GM21360 (cell line): ENCODE results near the gene PRAME.
"Not testable (repeated sequence)": the region's sequence is repeated elsewhere in the genome, so short reads cannot be mapped to it uniquely, and the experiment has no call there.

ENCODE experiments used
- ATAC-seq: cut with Tn5 transposase; IDR thresholded peaks from one replicate; pipeline ENCODE4 v1.9.1; 2021; ENCODE audit warnings: mild to moderate bottlenecking, moderate library complexity; ENCODE audit not compliant: unreplicated experiment

The PRAME gene

DNA sequence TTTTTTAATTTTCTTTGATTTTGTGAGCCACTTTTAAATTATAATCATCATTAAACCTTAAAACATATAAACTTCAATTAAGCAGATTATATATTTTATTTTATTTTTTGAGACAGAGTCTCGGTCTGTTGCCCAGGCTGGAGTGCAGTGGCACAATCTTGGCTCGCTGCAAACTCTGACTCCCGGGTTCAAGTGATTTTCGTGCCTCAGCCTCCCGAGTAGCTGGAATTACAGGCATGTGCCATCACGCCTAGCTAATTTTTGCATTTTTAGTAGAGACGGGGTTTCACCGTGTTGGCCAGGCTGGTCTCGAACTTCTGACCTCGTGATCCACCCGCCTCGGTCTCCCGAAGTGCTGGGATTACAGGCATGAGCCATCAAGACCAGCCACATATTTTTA is 22.5 kb upstream of the PRAME start:
- not testable (repeated sequence) for ATAC-seq

GRCh38 chr22:22579869-22580604 is 21.0 kb upstream of the PRAME start:
- no peak for ATAC-seq

DNA sequence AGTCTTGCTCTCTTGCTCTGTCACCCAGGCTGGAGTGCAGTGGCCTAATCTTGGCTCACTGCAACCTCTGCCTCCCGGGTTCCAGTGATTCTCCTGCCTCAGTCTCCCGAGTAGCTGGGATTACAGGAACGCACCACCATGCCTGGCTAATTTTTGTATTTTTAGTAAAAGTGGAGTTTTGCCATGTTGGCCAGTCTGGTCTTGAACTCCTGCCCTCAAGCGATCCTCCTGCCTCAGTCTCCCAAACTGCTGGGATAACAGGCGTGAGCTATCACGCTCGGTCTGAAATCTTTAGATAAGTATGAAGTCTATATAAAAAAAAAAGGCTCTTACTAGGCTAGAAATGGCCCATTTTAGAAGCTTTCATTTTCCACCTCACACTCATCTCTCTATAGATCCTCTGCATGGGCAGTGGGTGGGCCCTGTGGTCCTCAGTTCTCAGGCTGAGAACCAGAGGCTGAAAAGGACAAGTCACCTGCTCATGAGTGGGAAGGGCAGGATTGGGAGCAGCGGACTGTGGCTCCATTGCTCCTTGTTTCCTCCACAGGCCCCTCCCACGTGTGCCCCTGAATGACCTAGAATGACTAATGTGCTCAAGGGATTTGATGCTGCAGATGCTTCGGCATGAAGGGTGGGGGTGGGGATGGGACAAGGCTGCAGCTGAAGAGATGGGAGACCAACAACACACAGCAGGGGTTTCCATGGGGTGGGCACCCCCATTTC is 19.8 kb upstream of the PRAME start:
- no peak for ATAC-seq

- no peak for ATAC-seq
Measured at GRCh38 chr22:22576989-22577427, 17.9 kb upstream of the PRAME start.

DNA sequence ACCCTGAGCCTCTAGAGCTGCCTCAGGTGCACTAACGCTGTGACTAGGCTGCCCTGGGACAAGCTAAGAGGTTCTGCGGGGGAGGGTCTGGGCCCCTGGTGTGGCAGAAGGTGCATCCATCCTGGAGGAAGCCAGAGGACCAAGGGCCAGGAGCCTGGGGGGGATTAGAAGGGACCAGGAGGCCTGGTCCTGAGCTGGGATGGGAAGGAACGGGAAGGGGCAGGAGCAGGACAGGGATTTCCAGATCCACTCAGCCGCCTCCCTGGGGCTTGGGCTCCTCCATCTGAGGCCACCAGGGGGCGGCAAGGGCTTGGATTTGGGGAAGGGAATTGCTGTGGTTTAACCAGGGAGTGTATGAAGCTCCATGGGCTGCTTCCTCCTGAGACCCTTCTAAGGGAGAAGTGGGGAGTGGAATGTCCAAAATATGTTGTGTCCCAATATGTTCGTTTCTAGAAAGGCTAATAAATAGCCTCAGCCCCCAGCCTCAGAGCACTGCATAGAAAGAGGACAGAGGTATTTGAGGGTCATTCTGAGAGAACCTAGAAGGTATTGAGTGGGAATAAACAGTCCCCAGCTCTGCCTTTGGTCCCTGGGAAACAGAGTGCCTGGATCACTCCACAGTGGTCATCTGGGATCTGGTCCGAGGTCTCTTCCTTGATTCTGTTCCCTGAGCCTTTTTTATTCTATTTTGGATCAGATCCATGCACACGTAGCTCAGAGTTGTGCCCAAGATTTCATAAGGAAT is 17.4 kb upstream of the PRAME start:
- ATAC-seq, result no peak

DNA sequence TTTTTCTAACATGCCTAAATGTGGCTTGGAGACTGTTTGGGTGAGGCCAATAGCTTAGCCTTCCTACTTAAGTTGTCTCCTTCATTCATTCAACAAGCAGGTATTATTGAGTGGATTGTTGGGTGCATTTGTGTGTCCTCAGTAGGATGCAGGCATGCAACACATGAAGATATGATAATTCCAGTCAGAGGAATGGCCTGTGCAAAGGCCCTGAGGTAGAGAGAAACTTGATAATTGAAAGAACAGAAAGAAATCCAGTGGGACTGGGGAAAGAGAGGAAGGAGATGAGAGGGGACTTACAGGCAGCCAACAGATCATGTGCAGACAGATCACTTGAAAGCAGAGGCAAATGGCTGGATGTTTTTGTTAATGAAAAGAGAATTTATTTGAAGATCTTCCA is 15.3 kb upstream of the PRAME start:
- ATAC-seq, result no peak

DNA sequence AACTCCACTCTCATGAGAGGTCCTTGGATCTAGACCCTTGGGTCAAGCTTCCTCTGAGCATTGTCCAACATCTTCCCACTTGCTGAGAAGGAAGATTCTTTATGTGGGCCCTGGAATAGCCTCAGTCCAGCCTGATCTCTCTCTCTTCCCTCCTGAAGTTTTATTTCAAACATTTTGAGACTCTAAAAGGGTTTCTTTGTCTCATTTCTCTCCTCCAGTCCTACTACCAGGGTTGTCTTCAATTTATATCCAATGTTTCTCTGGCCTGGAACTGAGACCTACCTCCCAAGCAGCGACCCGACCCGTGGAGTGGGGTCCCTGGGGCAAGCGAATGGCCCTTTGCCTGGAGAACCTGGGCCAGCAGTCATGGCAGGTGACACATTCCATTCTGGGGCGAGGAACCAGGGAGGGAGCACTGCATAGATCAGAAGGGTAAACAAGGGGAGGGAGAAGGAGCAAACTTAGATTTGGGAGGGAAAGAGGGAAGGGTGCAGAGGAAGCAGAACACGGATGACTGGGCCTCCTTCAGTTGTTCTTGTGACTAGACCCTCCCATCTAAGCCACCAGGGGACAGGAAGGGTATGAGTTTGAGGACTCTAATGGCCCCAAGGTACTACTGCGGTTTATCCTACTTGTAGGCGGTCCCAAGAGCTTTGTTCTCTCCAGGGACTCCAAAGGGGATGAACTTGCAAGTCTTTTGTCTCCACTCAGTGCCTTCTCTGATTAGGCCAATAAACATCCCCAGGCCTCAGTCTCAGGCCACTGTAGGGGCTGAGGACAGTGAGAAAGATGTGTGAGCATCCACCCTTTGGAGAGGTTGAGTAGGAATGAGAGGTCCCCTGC is 14.2 kb upstream of the PRAME start:
- ATAC-seq, result no peak

DNA sequence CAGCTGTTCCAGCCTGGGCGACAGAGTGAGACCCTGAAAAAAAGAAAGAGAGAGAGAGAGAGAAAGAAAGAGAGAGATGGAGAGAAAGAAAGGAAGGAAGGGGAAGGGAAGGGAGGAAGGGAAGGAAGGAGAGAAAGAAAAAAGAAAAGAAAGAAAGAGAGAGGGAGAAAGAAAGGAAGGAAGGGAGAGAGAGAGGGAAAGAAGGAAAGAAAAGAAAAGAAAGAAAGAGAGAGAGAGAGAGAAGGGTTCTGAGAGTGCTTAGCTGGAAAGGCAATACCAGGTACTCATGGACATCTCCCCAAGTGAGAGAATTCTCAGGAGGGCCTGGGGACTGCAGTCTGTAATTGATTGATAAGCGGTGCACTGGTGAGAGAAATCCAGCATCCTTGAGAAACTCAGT is 12.8 kb upstream of the PRAME start:
- ATAC-seq, result no peak

DNA sequence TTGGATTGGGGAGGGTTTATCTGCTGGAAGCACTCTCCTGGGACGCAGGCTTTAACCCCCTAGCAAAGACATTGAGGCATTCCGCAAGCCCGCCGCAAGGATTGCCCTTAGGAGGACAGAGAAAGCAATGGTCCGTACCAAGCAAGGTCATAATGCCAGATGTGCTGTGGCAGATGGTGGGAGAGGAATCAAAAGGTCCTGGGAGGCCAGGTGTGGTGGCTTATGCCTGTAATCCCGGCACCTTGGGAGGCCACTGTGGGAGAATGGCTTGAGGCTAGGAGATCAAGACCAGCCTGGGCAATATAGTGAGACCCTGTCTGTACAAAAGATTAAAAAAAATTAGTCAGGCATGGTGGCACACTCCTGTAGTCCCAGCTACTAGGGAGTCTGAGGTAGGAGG is 12.4 kb upstream of the PRAME start:
- no peak for ATAC-seq

- ATAC-seq, result no peak
Measured at GRCh38 chr22:22569218-22569617, 10.2 kb upstream of the PRAME start.

DNA sequence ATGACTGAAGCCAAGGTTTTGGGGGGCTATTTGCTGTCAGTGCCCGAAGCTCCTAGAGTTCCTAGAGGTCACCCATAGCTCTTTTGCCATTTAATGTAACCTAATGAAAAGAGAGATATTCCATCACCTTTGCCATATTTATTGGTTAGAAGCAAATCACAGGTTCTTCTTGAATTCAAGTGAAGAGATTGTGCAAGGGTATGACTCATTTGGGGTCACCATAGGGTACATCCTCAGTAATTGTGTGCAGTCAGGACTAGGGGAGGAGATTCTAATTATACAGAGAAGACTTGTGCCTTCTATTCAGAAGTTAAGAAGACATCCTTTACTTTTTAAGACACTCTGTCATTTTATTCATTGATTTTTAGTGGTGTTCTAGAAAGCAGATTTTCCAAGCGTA is 6.9 kb upstream of the PRAME start:
- no peak for ATAC-seq

DNA sequence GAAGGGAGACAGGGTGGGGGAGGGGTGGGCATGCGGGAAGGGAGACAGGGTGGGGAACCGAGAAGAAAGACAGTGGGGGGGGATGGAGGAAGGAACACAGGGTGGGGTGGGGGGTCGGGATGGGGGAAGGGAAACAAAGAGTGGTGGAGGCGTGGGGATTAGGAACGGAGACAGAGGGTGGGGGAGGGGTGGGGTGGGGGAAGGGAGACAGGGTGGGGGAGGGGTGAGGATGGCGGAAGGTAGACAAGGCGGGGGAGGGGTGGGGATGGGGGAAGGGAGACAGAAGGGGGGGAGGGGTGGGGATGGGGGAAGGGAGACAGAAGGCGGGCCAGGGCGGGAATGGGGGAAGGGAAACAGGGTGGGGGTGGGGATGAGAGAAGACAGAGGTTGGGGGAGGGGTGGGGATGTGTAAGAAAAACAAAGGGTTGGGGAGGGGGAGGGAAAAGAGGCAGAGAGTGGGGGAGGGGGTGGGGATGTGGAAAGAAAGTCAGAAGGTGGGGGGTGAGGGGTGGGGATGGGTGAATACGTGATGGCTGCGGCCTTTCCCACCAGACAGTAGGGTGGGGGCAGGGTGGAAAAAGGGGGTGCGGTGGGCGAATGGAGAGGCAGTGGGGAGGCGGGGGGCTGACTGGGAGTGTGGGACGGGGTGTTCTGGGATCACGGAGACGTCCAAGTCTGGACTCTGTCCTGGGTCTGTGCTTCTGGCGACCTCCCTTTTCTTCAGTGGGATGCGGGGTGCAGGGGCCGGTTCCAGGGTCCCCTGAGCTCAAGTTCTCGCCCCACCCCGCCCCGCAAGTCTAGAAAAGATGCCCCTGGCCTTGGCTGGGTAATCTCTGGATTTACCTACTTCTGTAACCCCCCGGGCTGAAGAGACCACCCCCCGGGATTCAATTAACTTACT is 744 bp downstream of the PRAME start:
- no peak for ATAC-seq

GRCh38 chr22:22556995-22557925 is 1.8 kb downstream of the PRAME start:
- no peak for ATAC-seq

DNA sequence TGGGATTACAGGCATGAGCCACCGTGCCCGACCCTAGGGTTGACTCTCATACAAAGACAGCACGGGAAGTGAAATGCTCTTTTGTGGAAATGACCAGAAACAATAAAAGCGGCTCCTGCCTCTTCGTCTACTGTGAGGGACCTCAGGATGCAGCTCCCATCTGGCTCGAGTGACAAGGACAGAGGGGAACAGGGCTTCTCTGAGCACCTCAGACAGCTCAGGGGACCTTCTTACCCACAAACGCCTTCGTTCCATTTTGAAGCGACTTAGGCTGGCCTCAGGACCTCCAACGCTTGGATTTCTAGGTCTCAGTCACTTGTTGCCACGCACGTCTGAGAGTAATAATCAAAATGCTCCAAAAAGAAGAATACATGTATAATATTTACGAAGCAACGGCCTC is 2.5 kb downstream of the PRAME start:
- ATAC-seq, result no peak

GRCh38 chr22:22555596-22555995 is 3.5 kb downstream of the PRAME start:
- no peak for ATAC-seq

DNA sequence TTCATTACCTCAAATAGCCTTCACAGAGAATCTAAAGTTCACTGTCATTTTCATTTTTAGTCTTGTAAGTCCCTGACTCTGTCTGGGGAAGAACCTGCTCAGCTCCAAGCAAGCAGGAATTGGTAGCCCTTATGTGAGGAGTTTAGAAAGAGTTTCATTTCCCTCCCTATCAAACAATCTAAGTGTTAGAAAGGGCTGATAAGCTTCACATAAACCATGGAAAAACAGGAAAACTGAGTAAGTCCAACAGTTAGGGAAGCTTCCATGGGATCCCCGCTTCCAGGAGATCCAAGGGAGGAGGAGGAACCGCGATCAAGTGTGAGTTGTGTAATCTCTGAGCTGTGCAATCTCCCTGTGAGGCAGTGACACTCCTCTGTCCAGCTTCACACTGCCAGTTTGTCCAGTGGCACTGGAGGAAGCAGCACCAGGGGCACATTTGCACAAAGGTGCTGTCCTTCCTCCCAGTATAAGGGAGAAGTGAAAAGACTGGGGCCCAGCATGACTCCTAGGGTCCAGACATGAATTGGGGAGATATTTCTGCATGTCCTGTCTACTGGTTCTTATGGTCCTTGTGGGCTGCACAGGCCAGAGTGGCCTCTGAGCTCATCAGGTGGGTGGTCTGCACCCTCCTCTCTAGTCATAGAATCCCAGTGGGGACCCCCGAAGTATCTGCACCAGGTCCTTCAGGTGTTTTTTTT is 4.3 kb downstream of the PRAME start:
- no peak for ATAC-seq

GRCh38 chr22:22553735-22554586 is 5.1 kb downstream of the PRAME start:
- ATAC-seq, result no peak
